ENCODE data around the gene ZYX. TPM values are rescaled to one million over a fixed set of nuclear protein-coding genes. Genes with fewer than 3 reads are reported as not detected.
A peak's percentile ranks its signal among the peaks of the same experiment; 100 is the strongest.

The ZYX gene
- total and polyA plus RNA-seq, 9 of the 15 experiments (the other 6 are each of a cell fraction or from before 2014, with no cell fraction given) = 1.8 to 130 (median 15.7) TPM

- TF ChIP-seq CREB1 (IDR thresholded peaks at IDR 0.05) (peak; percentile 83), CREB1 (CRISPR knock-in tag; IDR thresholded peaks at IDR 0.05) (peak; percentile 81), HCFC1 (IDR thresholded peaks at IDR 0.05; ENCODE audit: low read depth, low read length) (no peak), ZNF668 (CRISPR knock-in tag; IDR thresholded peaks at IDR 0.05) (no peak), HMG20B (CRISPR knock-in tag; IDR thresholded peaks at IDR 0.05) (peak; percentile 49; the same call in 1 of the 2 replicates), THAP7 (CRISPR knock-in tag; IDR thresholded peaks at IDR 0.05) (peak; percentile 49; the same call in 1 of the 2 replicates), ATF1 (CRISPR knock-in tag; IDR thresholded peaks at IDR 0.05) (no peak), ATF1 (tag; IDR thresholded peaks at IDR 0.05) (peak; percentile 77), ZNF740 (CRISPR knock-in tag; IDR thresholded peaks at IDR 0.05) (peak; percentile 99), ZNF740 (tag; IDR thresholded peaks at IDR 0.05) (peak in 1 of 2 experiments; percentile 97; a peak in 2 of 4 replicates), SREBF1 (IDR thresholded peaks at IDR 0.05; ENCODE audit: borderline replicate concordance, low read depth, low read length) (no peak), GATAD2A (IDR thresholded peaks at IDR 0.05) (peak; percentile 67; the same call in 1 of the 2 replicates), NR2C2 (CRISPR knock-in tag; IDR thresholded peaks at IDR 0.05) (no peak), NR2C2 (tag; IDR thresholded peaks at IDR 0.05) (peak; percentile 80), ZNF217 (CRISPR knock-in tag; IDR thresholded peaks at IDR 0.05) (no peak), ELK1 (CRISPR knock-in tag; IDR thresholded peaks at IDR 0.05) (no peak), NRF1 (conservative IDR thresholded peaks at IDR 0.05 in 1 of 2, IDR thresholded peaks at IDR 0.05 in 1 of 2) (peak; percentile 63 to 67; a peak in 3 of 4 replicates), TCF15 (CRISPR knock-in tag; IDR thresholded peaks at IDR 0.05) (no peak), SIRT6 (IDR thresholded peaks at IDR 0.05; ENCODE audit: low read depth, low read length) (peak; percentile 89), E2F6 (IDR thresholded peaks at IDR 0.05; ENCODE audit: borderline replicate concordance in 1 of 2, extremely low read depth in 1 of 2, insufficient read depth in 1 of 2, insufficient read length in 1 of 2, low read depth in 1 of 2, low read length in 1 of 2, poor library complexity in 1 of 2, severe bottlenecking in 1 of 2) (peak in 1 of 2 experiments; percentile 73), CBX5 (IDR thresholded peaks at IDR 0.05; ENCODE audit: borderline replicate concordance, low read depth) (no peak), NKRF (IDR thresholded peaks at IDR 0.05; ENCODE audit: borderline replicate concordance) (peak; percentile 79; the same call in 1 of the 2 replicates)
Measured at GRCh38 chr7:143380646-143381426, at the start of gene ZYX (continued).

All from K562 (cell line).